CD4-positive, alpha-beta T cell treated with Interleukin-17A for 4 hours (primary cell): ENCODE results near the gene DLX2.
"Not testable (repeated sequence)": the region's sequence is repeated elsewhere in the genome, so short reads cannot be mapped to it uniquely, and the experiment has no call there.

ENCODE experiments used
- DNase-seq: peaks from one replicate; pipeline ENCODE4 v3.0.0-alpha.2; 2020; ENCODE audit warnings: mixed read lengths

DLX2 gene

DNA sequence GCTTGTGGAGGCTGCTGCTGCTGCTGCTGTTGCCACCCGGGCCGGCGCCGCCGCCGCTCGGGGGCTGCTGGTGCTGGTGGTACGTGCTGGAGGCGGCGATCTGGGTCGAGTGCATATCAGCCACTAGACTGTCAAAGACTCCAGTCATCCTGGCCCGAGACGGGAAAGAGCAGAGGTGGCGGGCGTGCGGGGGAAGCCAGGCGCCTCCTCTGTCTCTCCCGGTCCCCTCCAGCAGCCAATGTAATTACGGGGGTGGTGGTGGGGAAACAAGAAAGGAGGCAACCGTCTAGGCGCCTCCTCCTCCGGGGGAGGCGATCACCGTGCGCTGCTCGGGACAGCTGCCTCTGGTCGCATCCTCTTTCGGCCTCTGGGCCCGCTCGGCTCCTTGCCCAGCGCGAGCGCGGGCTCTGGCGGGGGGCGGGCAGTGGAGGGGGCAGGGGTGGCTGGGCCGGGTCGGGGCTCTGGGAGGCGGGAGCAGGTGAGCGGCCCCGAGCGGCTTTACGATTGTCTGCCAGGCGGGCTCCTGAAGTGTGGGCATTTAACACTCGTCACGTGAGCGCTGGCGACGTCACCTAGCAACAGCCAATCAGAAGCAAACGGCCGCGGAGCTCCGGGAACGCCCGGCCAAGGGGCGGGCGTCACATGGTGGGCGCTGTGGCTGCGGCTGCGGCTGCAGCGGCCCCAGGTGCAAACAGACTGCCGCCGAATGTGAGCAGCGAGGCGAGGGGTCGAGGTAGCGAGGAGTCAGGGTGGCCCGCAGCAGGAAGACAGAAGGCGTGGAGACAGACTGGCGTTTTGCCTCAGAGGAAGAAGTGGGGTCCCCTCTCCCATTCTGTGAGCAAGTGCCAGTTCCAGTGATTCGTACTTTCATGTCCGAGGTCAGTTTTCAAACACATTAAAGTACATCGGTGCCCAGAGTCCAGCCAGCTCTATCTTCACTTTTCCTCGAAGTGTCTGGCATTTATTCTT lies at the start of gene DLX2:
Gene DLX2, minus strand, starts transcription at position 510 of the 969 bp plus-strand sequence. Its CDS starts 362 bp downstream, at position 148.
- DNase-seq, result peak; percentile 67

DNA sequence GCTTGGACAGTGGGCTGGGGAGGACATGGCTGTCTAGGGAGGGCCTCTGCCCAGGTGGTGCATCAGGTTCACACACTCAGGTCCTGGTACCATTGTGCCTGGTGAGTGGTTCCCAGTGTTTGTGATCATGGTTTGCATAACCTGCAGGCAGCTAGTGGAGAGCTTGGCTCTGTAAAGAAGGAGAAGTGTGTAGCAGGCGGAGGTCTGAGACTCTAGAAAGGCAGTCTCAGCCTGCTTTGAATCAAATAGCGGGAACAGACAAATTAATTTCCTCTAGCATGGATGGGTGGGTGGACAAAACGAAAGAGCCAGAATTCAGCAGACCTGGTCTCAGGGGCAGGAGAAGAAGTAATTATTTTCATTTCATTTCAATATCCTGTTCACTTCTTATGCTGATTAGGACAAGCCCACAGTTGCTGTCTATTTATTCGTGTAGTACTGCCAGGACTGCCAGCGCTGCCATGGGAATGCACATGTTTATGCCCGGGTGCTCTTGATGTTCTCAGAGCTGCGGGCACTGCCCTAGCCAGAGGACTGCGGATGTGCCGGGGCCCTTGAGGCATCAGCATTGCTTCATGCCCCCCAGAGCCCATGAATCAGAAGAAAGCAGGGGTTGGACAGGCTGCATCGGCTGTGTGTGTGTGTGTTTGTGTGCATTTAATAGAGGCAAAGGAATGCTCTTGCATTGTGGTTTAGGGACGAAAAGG lies 45.4 kb upstream of the DLX2 start:
- DNase-seq, result no peak

DNA sequence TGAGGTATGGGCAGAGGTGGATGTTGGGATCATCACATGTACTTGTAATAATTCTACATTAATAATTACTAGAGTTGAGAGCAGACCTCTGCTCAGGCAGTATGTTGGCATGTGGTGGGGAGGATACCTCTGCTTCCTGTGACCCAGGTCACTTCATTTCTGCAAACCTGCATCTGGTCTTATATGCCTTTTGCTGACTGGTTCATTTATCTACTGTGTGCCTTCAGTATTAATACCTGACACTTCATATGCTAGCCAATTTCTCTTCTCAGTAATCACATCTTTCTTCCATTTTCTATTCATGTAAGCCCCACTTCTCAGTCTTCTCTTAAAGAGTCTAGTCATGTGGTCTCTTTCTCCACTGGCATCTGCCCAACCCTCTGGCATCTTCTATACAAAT lies 41.1 kb upstream of the DLX2 start:
- no peak for DNase-seq

DNA sequence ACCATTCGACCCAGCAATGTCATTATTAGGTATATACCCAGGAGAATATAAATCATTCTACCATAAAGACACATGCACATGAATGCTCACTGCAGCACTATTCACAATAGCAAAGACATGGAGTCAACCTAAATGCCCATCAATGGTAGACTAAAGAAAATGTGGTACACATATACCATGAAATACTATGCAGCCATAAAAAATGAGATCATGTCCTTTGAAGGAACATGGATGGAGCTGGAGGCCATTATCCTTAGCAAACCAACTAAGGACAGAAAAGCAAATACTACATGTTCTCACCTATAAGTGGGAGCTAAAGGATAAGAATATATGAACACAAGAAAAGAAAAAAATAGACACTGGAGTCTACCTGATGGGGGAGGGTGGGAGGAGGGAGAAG lies 36.0 kb upstream of the DLX2 start:
- DNase-seq, result not testable (repeated sequence)

DNA sequence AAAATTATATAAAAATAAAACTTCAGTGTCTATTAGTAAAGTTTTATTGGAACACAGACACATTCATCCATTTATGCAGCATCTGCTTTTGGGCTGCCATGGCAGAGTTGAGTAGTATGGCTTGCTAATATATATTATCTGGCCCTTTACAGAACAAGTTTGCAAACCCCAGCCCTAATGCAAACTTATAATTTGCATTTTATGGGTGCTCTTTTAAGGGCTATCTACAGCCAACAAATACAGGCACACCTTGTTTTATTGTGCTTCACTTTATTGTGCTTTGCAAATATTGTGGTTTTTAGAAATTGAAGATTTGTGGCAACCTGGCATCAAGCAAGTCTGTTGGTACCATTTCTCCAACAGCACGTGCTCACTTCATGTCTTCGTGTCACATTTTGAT lies 35.2 kb upstream of the DLX2 start:
- no peak for DNase-seq

DNA sequence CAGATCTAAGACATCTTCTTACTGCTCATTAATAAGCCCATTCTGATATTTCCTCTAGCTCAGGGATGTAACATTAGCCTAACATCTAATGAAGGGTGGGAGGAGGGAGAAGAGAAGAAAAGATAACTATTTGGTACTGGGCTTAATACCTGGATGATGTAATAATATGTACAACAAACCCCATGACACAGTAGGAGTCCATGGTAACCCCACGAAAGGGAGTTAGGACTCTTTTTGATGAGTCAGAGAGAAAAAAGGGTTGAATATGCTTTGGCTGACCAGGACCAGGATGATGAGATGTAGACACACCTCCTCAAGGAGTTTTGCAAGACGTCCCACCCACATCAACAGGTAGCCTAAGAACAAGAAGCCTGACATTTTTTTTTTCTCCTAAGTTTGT lies 34.4 kb upstream of the DLX2 start:
- no peak for DNase-seq

DNA sequence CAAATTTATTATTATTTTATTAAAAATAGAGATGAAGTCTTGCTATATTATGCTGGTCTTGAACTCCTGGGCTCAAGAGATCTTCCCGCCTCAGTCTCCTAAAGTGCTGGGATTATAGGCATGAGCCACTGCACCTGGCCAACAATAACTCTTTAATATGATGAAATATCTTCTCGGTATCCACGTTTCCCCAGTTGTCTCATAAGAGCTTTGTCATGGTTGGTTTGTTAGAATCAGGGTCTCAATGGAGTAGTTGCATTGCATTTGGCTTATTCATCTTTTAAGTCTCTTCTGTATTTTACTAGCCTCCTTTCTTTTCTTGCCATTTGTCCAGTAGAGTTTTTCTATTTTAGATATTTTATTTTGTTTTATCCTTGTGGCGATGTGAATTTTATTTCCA lies 32.7 kb upstream of the DLX2 start:
- DNase-seq, result no peak

DNA sequence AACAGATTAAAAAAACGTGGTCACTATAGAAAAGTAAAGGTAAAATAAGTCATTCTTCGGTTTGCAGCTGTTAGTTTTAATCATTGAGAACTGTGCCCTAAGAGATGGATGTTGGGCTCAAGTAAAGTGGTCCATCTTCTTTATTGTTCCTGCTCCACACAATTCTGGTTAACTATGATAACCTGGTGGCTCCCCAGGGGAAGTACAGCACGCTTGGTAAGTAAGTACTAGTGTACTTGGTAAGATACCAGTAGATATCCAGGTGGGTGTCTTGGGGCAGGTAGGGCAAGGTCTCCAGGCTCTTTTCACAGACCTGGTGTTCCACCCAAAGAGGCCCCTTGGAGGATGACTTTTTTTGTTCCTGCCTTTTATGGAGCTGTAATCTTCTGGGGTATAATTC lies 31.6 kb upstream of the DLX2 start:
- no peak for DNase-seq

DNA sequence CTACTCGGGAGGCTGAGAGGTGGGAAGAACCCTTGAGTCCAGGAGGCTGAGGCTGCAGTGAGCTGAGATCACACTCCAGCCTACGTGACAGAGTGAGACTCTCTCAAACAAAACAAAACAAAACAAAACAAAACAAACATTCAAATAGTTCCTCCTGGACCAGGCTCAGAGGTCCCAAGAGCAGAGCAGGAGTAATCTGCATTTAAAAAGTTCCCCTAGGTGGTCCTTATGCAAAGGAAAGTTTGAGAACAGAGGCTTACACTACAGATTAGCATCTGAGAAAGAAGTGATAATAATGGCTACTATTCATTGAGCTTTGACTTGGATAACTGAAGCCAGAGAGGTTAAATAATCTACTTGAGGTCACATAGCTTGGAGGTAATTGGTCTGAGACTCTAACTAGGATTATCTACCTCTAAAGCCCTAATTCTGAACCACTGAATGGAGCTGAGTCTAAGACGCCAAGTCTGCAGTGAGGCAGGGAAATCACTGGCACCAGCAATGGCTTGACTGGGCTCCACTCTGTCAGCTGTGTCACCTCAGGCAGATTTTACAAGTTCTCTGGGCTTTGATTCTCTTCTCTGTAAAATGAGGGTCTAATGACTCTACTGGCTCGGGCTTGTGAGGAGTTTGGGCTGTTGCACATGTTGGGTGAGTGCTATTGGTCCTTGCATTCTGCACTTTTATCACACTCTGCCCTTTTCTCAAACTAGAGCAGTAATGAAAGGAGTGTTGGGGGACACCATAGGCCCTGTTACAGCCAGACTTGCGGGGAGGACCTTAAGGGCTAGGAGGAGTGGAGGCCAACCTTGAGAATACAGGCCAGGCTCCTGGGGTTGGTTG lies 29.2 kb upstream of the DLX2 start:
- no peak for DNase-seq

DNA sequence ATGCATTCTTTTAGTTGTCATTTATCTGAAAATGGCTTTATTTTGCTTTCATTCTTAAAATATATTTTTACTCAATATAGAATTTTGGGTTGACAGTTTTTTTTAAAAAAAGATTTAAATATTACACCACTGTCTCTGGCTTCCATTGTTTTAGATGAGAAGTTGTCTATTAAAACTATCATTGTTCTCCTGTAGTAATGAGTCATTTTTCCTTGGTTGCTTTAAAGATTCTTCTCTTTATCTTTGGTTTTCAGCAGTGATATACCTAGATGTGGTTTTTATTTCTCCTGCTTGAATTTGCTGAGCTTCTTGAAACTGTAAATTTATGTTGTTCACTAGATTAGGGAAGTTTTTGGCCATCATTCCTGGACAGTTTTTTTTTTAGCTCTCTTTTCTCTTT lies 26.7 kb upstream of the DLX2 start:
- no peak for DNase-seq

DNA sequence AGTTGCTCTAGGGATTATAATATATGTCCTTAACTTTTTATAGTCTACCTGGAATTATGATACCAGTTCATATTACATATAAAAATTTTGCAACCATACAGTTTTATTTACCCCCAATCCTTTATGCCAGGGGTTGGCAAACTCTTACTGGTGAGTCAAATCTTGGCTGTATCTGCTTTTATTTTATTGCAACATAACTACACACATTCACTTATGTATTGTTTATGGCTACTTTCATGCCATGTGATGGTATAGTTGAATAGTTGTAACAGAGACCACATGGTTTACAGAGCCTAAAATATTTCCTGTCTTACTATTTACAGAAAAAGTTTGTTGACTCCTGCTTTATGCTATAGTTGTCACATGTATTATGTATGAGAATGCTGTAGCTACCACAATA lies 25.8 kb upstream of the DLX2 start:
- DNase-seq, result no peak

DNA sequence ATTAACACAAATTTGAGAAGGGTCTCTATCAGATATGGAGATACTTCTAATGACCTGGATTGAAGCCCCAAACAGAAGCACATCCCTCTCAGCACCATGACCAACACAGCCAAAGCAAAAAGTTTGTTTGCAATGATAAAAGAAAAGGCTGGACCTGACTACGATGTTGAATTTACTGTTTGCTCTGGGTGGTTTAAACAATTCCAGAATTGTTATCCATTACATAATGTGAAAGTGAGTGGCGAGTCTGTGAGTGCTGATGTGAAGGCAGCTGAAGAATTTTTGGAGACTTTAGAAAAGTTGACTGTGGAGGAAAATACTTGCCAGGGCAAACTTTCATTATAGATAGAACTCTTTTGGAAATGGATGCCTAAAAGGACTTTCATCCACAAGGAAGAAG lies 17.4 kb upstream of the DLX2 start:
- DNase-seq, result no peak

DNA sequence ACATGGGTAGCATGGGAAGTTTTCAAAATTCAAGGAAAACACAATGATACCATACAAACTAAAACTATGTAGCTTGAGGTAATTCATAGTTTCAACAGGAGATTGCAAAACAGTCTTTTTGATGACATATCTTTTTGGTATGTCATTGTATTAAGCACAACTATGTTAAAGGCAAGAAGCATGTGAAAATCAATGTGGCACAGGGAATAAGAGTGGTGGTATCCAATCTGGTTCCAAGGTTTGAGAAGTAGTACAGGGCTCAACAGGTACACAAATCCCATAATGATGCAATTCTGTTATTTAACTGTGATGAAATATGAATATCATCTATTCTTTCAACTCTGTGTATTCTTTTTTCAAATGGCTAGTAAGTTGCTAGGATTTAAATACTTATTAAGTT lies 16.4 kb upstream of the DLX2 start:
- DNase-seq, result no peak

DNA sequence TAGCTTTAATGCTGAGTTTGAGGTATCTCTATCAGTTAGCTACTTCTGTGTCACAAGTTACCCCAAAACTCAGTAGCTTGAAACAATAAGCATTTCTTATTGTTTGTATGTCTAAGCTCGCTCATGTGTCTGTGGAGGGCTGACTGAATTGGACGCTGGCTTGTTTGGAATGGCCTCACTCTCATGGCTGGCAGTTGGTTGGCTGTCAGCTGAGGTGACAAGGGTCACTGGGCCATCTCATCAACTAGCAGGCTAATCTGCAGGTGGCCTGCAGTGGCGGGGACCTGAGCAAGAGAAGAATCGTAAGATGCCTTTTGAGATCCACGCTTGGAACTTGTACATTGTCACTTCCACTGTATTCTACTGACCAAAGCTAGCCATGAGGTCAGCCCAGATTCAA lies 13.4 kb upstream of the DLX2 start:
- no peak for DNase-seq

DNA sequence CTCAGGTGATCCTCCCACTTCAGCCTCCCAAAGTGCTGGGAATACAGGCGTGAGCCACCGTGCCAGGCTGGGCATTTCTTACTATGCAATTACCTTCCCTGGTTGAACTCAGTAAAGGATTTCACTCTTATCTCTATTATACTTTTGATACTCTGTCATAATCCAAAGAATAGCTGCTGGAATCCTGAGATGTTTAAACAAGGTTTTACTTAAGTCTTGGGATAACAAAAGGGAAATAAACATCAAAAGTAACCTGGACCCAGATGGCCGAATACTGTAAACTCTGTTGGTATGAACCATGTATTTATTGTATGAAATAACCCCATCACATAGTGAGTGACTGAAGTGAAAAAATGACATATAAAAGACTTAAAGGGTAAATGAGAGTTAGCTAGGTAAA lies 11.9 kb upstream of the DLX2 start:
- DNase-seq, result no peak

DNA sequence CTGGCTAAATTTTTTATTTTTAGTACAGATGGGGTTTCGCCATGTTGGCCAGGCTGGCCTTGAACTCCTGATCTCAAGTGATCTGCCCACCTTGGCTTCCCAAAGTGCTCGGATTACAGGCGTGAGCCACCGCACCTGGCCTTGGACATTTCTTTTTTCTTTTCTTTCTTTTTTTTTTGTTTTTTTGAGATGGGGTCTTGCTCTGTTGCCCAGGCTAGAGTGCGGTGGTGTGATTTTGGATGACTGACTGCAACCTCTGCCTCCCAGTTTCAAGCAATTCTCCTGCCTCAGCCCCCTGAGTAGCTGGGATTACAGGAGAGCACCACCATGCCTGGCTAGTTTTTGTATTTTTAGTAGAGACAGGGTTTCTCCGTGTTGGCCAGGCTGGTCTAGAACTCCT lies 11.5 kb upstream of the DLX2 start:
- not testable (repeated sequence) for DNase-seq

DNA sequence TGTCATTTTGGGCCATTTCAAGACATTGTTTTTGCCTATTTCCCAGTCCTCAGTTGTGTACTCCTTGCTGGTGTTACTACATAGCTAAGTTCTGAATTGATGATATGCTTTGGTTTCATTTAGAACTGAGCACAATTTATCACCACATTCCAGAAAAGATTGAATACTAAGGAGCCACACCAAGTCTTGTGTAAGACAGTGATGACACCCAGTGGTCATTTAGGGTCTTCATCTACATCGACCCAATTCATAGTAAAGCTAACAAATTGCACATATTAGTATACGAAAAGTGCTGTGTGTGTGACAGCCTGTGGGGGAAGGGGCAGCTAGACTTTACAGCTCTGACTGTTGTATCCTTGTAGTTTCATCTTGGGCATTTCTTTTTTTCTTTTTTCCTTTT lies 10.9 kb upstream of the DLX2 start:
- no peak for DNase-seq

DNA sequence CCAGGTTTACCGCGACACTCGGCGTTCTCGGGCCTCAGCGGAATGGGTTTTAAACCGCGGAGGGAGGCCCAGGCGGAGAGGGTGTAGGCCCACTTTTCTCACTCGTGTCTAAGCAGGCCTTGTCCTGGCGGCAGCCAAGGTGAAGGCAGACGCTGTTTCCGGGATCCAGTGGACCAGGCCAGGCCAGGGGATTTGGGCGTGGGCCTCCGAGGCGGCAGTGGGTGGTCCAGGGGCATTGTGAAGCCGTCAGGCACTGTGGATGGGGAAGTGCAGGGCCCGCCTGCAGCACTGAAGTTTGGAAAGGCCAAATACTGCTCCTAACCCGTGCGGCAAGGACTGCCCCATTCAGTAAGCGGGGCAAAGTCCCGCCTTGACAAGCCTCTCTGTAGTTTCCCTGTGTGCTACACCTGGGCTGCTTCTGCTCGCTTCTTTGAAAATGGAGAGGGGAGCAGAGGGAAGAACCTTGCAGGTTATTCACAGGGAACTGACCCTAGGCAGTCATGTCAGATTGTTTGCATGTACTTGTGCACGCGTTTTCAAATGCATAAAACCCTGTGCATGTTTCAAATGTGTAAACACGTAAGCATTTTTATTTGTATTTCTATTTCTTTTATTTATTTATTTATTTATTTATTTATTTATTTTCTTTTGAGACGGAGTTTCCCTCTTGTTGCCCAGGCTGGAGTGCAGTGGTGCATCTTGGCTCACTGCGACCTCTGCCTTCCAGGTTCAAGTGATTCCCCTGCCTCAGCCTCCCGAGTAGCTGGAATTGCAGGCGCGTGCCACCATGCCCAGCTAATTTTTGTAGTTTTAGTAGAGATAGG lies 7.5 kb upstream of the DLX2 start:
- DNase-seq, result no peak

DNA sequence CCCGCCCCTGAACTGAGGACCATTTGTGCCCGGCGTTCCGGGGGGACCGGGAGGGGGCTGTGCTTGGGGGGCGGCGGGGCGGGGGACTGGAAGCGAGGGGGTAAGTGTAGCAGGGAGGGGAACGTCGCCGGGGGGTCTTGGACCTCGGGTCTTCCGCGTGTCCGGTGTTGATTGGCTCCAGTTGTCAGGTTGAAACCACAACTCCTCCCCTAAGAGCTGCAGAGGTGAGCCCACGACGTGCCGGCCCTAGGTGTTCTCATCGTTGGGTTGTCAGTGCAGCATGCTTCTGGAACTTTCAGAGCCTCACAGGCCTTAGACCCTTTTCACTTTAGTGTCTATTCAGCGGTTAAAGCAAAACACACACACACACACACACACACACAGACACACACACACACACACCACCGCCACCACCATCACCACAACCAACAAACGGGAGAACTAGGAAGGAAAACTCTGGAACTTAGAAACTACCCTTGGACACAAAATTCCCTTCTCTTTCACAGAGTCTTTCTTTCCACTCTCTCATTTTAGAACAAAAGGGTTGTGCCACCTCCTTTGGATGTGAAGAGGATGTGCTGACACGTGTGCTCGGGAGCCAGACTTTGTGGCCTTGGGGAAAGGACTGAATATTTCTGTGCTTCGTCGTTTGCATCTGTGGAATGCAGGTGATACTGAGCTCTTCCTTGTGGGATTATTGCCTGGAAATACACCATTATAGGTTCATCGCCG lies 6.7 kb upstream of the DLX2 start:
- DNase-seq, result no peak

DNA sequence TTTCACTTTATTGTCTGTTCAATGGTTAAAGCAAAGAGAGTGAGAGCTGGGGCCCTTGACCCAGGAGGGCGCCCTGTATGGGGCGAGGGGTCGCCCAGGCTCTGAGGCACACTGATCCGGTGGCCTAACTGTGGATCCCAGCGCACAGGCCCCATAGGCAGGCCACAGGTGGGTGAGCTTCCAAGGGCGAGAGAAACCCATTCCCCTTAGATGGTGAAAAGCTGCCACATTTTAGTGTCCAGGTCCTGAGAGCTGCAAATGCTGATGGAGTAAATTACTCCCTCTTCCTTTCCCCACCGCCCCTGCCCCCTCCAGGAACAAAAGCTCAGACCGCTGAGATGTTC lies 5.9 kb upstream of the DLX2 start:
- DNase-seq, result no peak

DNA sequence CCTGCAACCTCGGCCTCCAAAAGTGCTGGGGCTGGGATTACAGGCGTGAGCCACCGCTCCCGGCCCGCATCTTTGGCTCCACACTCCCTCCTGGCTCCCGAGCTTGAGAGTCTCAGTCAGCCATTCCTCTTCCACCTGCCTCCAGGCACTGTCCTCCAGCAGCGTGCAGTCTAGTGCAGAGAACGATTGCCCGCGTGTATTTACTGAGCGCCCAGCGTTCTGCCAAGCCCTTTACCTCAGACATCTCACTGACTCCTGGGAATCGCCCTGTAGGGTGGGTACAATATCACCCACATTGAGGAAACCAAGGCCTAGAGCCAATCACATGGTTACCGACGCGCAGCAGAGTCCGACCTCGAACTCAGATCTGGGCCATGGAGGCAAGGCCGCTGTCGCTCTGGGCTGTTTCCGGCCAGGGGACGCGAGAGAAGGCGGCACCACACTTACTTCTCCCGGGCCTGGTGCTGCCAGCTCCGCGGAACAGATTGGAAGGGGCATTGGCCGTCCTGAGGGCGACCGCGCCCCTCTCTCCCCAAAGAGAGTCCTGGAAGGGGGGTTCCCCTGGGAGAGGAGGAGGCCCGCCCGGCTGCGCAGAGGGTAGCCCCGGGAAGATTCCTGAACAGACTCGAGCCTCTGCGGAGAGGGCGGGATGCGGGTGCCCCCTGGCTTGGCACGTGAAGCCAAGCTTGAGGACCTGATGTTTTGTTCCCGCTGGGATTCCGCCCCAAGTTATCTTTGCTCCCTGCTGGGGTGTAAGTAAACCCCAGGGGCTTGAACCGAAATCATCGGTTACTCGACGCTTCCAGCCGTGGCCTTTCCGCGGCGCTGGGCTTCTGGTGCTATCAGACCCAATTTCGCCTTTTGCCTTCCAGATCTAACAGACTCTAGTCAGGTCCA lies 5.2 kb upstream of the DLX2 start:
- no peak for DNase-seq
